ENCODE measurements around the gene CDC42EP5. TPM values are rescaled to one million over a fixed set of nuclear protein-coding genes. Genes with fewer than 3 reads are reported as not detected.
A peak's percentile ranks its signal among the peaks of the same experiment; 100 is the strongest.

Gene CDC42EP5
- total RNA-seq, 1 donor from 2014 or later: 64.2 TPM

- peak within 1 kb of the TSS; percentile 56 for H3K27ac Mint-ChIP-seq (ENCODE audit: unreplicated experiment)
- H3K27me3 Mint-ChIP-seq (ENCODE audit: low read depth, unreplicated experiment): peaks cover 34% of the 10 kb centered on the region
- H3K9ac ChIP-seq (ENCODE audit: low read length): no peak within 1 kb of the TSS
- H4K20me1 ChIP-seq (ENCODE audit: insufficient read depth, low read length): no peaks in the 10 kb centered on the region
- H3K36me3 Mint-ChIP-seq (ENCODE audit: low read depth, unreplicated experiment): no peaks in the 10 kb centered on the region
- peaks cover 3% of the 10 kb centered on the region for H3K9me3 ChIP-seq (ENCODE audit: insufficient read depth, low read depth, low read length)
- no peak within 1 kb of the TSS for H3K4me2 ChIP-seq (ENCODE audit: low read length)
- FAIRE-seq: no peak
- H3K27me3 ChIP-seq (ENCODE audit: insufficient read depth, low read length): peaks cover 31% of the 10 kb centered on the region
- H3K4me1 ChIP-seq (ENCODE audit: insufficient read depth, low read length): no peaks in the 10 kb centered on the region
- H3K4me3 Mint-ChIP-seq (ENCODE audit: unreplicated experiment): peak within 1 kb of the TSS; percentile 71
- no peaks in the 10 kb centered on the region for H3K79me2 ChIP-seq (ENCODE audit: insufficient read depth, low read length)
- no peak for DNase-seq (ENCODE audit: low read depth)
- peaks cover 12% of the 10 kb centered on the region for H3K4me1 Mint-ChIP-seq (ENCODE audit: low read depth, unreplicated experiment)
- no peak within 1 kb of the TSS for H3K4me3 ChIP-seq (ENCODE audit: insufficient read depth, low read depth, low read length)
- no peaks in the 10 kb centered on the region for H3K9me3 Mint-ChIP-seq (ENCODE audit: unreplicated experiment)
- no peaks in the 10 kb centered on the region for H3K36me3 ChIP-seq (ENCODE audit: insufficient read depth, low read length)
- no peak within 1 kb of the TSS for H3K27ac ChIP-seq (ENCODE audit: low read depth, low read length)
- no peak for TF ChIP-seq CTCF (IDR thresholded peaks at IDR 0.05; ENCODE audit: insufficient read depth, low read depth, low read length)
- peak; percentile 39 for TF ChIP-seq EZH2 (IDR thresholded peaks at IDR 0.05; ENCODE audit: insufficient read depth, low read length)
- H2AFZ ChIP-seq (ENCODE audit: low read depth, low read length): no peak within 1 kb of the TSS
These were observed 57.7 kb downstream of the CDC42EP5 start, which contains the start of gene TTYH1 for GRCh38 chr19:54415208-54415900. TTYH1 (plus strand) TSS chr19:54415464; CDS start chr19:54415553, 89 bp downstream.

Other genes starting within 250 kb of the CDC42EP5 start
- gene LILRA6, start 230.5 kb downstream of the CDC42EP5 start, total RNA-seq: not detected in 2 replicates
- gene LILRB5, start 216.0 kb downstream of the CDC42EP5 start, total RNA-seq: not detected in 2 replicates
- not detected in 2 replicates for gene LILRB2, start 192.2 kb downstream of the CDC42EP5 start, total RNA-seq
- not detected in 2 replicates for gene LILRA5, start 160.1 kb downstream of the CDC42EP5 start, total RNA-seq
- gene LILRA4, start 134.1 kb downstream of the CDC42EP5 start, total RNA-seq: not detected in 2 replicates
- not detected in 2 replicates for gene LAIR1, start 108.4 kb downstream of the CDC42EP5 start, total RNA-seq
- 8.4 and 12.6 TPM in 2 replicates for gene TTYH1, start 57.8 kb downstream of the CDC42EP5 start, total RNA-seq
- 193 and 201 TPM in 2 replicates for gene LENG8, start 24.1 kb downstream of the CDC42EP5 start, total RNA-seq
- 3.7 and 3.8 TPM in 2 replicates for gene LENG9, start 9.5 kb downstream of the CDC42EP5 start, total RNA-seq
- not detected in 2 replicates for gene LAIR2, start 29.5 kb upstream of the CDC42EP5 start, total RNA-seq
- gene LILRA2, start 100.5 kb upstream of the CDC42EP5 start, total RNA-seq: not detected in 2 replicates
- not detected in 2 replicates for gene LILRA1, start 120.3 kb upstream of the CDC42EP5 start, total RNA-seq
- gene LILRB1, start 157.2 kb upstream of the CDC42EP5 start, total RNA-seq: not detected in 2 replicates
- gene LILRB4, start 189.7 kb upstream of the CDC42EP5 start, total RNA-seq: not detected in 2 replicates

Data from astrocyte (in vitro differentiated cells and primary cell).